ENCODE data around the gene XRCC5. TPM values are rescaled to one million over a fixed set of nuclear protein-coding genes. Genes with fewer than 3 reads are reported as not detected.

The XRCC5 gene
- total RNA-seq, 1 experiment from 2014 or later = 424 TPM

- DNase-seq (ENCODE audit: low read depth, low spot score) (no peak), ATAC-seq (no peak)
- H3K4me2 ChIP-seq (ENCODE audit: low read length) = no peak overlapping the region
- ChIA-PET RAD21 (ENCODE audit: low non-redundant PET in 1 of 2, low total read pairs in 2 of 2, uncharacterized antibody in 2 of 2, unreplicated experiment in 2 of 2) (no interaction called here), POLR2A (no interaction called here), CTCF (no interaction called here)
- no peaks in the 10 kb centered on the region; a peak in 2 of 4 replicates for H3K9me3 ChIP-seq (ENCODE audit: control insufficient read depth in 1 of 2, insufficient read depth in 1 of 2, low read depth in 1 of 2, low read length in 2 of 2)
- no peaks in the 10 kb centered on the region for H3K4me1 ChIP-seq (ENCODE audit: control insufficient read depth in 1 of 2, insufficient read depth in 2 of 2, low read length in 2 of 2)
- TF ChIP-seq EZH2 (IDR thresholded peaks at IDR 0.05) = no peak
- TF ChIP-seq, protein P1, sequence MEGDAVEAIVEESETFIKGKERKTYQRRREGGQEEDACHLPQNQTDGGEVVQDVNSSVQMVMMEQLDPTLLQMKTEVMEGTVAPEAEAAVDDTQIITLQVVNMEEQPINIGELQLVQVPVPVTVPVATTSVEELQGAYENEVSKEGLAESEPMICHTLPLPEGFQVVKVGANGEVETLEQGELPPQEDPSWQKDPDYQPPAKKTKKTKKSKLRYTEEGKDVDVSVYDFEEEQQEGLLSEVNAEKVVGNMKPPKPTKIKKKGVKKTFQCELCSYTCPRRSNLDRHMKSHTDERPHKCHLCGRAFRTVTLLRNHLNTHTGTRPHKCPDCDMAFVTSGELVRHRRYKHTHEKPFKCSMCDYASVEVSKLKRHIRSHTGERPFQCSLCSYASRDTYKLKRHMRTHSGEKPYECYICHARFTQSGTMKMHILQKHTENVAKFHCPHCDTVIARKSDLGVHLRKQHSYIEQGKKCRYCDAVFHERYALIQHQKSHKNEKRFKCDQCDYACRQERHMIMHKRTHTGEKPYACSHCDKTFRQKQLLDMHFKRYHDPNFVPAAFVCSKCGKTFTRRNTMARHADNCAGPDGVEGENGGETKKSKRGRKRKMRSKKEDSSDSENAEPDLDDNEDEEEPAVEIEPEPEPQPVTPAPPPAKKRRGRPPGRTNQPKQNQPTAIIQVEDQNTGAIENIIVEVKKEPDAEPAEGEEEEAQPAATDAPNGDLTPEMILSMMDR (IDR thresholded peaks at IDR 0.05 in 2 of 3, conservative IDR thresholded peaks at IDR 0.05 in 1 of 3; ENCODE audit: borderline replicate concordance in 1 of 3, insufficient read depth in 1 of 3, low read depth in 2 of 3, low read length in 2 of 3) = no peak
- no peak for TF ChIP-seq EZH2phosphoT487 (IDR thresholded peaks at IDR 0.05; ENCODE audit: borderline replicate concordance)
- TF ChIP-seq EGR1 (IDR thresholded peaks at IDR 0.05; ENCODE audit: low read depth) = no peak
- no peak for TF ChIP-seq CBX3 (IDR thresholded peaks at IDR 0.05; ENCODE audit: low read depth)
- TF ChIP-seq RAD21 (IDR thresholded peaks at IDR 0.05; ENCODE audit: low read depth) = no peak
- no peak for TF ChIP-seq SRF (IDR thresholded peaks at IDR 0.05; ENCODE audit: low read depth)
- no peak for TF ChIP-seq SIN3A (IDR thresholded peaks at IDR 0.05; ENCODE audit: low read depth)
- TF ChIP-seq POLR2A (IDR thresholded peaks at IDR 0.05; ENCODE audit: borderline replicate concordance, extremely low read depth, insufficient read depth, insufficient read length) = no peak
- no peak for TF ChIP-seq FOSL1 (IDR thresholded peaks at IDR 0.05; ENCODE audit: low read depth)
- TF ChIP-seq, protein P2, sequence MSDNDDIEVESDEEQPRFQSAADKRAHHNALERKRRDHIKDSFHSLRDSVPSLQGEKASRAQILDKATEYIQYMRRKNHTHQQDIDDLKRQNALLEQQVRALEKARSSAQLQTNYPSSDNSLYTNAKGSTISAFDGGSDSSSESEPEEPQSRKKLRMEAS (IDR thresholded peaks at IDR 0.05) = no peak
- TF ChIP-seq, protein P3, sequence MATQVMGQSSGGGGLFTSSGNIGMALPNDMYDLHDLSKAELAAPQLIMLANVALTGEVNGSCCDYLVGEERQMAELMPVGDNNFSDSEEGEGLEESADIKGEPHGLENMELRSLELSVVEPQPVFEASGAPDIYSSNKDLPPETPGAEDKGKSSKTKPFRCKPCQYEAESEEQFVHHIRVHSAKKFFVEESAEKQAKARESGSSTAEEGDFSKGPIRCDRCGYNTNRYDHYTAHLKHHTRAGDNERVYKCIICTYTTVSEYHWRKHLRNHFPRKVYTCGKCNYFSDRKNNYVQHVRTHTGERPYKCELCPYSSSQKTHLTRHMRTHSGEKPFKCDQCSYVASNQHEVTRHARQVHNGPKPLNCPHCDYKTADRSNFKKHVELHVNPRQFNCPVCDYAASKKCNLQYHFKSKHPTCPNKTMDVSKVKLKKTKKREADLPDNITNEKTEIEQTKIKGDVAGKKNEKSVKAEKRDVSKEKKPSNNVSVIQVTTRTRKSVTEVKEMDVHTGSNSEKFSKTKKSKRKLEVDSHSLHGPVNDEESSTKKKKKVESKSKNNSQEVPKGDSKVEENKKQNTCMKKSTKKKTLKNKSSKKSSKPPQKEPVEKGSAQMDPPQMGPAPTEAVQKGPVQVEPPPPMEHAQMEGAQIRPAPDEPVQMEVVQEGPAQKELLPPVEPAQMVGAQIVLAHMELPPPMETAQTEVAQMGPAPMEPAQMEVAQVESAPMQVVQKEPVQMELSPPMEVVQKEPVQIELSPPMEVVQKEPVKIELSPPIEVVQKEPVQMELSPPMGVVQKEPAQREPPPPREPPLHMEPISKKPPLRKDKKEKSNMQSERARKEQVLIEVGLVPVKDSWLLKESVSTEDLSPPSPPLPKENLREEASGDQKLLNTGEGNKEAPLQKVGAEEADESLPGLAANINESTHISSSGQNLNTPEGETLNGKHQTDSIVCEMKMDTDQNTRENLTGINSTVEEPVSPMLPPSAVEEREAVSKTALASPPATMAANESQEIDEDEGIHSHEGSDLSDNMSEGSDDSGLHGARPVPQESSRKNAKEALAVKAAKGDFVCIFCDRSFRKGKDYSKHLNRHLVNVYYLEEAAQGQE (IDR thresholded peaks at IDR 0.05; ENCODE audit: low read depth) = no peak
- TF ChIP-seq ZFX (IDR thresholded peaks at IDR 0.05) = no peak
- TF ChIP-seq JUND (IDR thresholded peaks at IDR 0.05) = no peak
- no peak for TF ChIP-seq SP1 (IDR thresholded peaks at IDR 0.05; ENCODE audit: low read depth)
- no peak for TF ChIP-seq TCF7L2 (IDR thresholded peaks at IDR 0.05; ENCODE audit: borderline replicate concordance, extremely low read depth, insufficient read depth, insufficient read length)
- no peaks in the 10 kb centered on the region for H3K36me3 ChIP-seq (ENCODE audit: control insufficient read depth in 1 of 2, insufficient read depth in 2 of 2, low read length in 2 of 2)
- H3K79me2 ChIP-seq (ENCODE audit: insufficient read depth, low read length) = no peaks in the 10 kb centered on the region
- no peaks in the 10 kb centered on the region for H3K9me2 ChIP-seq (ENCODE audit: insufficient read depth)
- no peaks in the 10 kb centered on the region for H3K27me3 ChIP-seq (ENCODE audit: insufficient read depth, low read length)
- no peak overlapping the region for H3K27ac ChIP-seq (ENCODE audit: low read depth, low read length)
- BruUV-seq (replicated peaks) = no TSS peak
- no peaks in the 10 kb centered on the region for H4K20me1 ChIP-seq (ENCODE audit: insufficient read depth)
- H3K9ac ChIP-seq (ENCODE audit: low read length) = no peak overlapping the region
- intact Hi-C loops (cut with micrococcal nuclease) = no loop called here
- H3K4me3 ChIP-seq (replicated peaks in 1 of 2; ENCODE audit: low read depth in 1 of 2, low read length in 2 of 2) = no peak overlapping the region
- no peak overlapping the region for H2AFZ ChIP-seq (ENCODE audit: low read depth, low read length, poor library complexity, severe bottlenecking)
Measured at GRCh38 chr2:216231867-216232266, 122.7 kb downstream of the XRCC5 start.

Data from HCT116 (cell line).